Measurements from ENCODE around the gene ARL3.

DNA sequence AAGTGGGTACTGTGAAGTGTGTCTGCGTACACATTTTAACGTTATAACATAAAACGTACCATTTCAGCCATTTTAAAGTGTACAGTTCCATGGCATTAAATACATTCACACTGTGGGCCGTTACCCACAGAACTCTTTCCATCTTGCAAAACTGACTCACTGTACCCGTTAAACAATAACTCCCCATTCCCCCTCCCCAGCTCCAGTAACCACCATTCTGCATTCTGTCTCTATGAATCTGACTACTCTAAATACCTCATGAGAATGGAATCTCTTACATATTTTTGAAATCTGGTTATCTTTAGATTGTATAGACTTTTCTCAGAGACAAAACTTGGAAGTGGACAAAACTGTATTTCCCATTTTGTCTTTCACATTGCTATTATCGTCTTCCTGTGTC lies 9.3 kb downstream of the ARL3 start:
- TF ChIP-seq, protein P1, sequence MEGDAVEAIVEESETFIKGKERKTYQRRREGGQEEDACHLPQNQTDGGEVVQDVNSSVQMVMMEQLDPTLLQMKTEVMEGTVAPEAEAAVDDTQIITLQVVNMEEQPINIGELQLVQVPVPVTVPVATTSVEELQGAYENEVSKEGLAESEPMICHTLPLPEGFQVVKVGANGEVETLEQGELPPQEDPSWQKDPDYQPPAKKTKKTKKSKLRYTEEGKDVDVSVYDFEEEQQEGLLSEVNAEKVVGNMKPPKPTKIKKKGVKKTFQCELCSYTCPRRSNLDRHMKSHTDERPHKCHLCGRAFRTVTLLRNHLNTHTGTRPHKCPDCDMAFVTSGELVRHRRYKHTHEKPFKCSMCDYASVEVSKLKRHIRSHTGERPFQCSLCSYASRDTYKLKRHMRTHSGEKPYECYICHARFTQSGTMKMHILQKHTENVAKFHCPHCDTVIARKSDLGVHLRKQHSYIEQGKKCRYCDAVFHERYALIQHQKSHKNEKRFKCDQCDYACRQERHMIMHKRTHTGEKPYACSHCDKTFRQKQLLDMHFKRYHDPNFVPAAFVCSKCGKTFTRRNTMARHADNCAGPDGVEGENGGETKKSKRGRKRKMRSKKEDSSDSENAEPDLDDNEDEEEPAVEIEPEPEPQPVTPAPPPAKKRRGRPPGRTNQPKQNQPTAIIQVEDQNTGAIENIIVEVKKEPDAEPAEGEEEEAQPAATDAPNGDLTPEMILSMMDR (conservative IDR thresholded peaks at IDR 0.05 in 1 of 2, IDR thresholded peaks at IDR 0.05 in 1 of 2; ENCODE audit: low read depth in 1 of 2, low read length in 2 of 2) = no peak
- no peak for TF ChIP-seq EZH2 (IDR thresholded peaks at IDR 0.05; ENCODE audit: low read length, missing control alignments)
